HepG2 (cell line): ENCODE measurements around the gene GPR82. TPM values are rescaled to one million over a fixed set of nuclear protein-coding genes. Genes with fewer than 3 reads are reported as not detected.

Experiments used
- ATAC-seq: fragments of 200-7000 bp; cut with Tn5 transposase; 3 replicates; pipeline ENCODE4 v1.9.1; 2020; ENCODE audit warnings: mild to moderate bottlenecking, moderate library complexity
- BruUV-seq: library from RNA; stranded (reverse); fragments of 400-500 nt; replicated peaks from 2 replicates; lab custom pipeline; 2021; lab: Mats Ljungman, UMichigan
- CTCF ChIA-PET: fragments of 300-600 bp; formaldehyde crosslinking; extraction: SDS; loops from one replicate; lab custom pipeline; 2021; ENCODE audit warnings: low total read pairs, inconsistent platforms, low intra/inter-chr PET ratio; lab: Yijun Ruan, JAX
- POLR2A ChIA-PET: fragments of 350-600 bp; sonication (Branson Sonifier 250); formaldehyde crosslinking; loops from one replicate; lab custom pipeline; 2020; ENCODE audit warnings: antibody characterized with exemption, inconsistent platforms; lab: Yijun Ruan, JAX
- DNase-seq: peaks from one replicate; pipeline ENCODE4 v3.0.0-alpha.2; 2015; ENCODE audit warnings: low spot score
- FAIRE-seq: peaks from 3 replicates; lab custom pipeline; 2011; peaks lifted over from hg19 to GRCh38; lab: Jason Lieb, UNC
- H2AFZ ChIP-seq: one replicate; pipeline ENCODE4 v1.6.1; 2011; ENCODE audit warnings: low read length, inconsistent platforms
- H3K27ac ChIP-seq: fragments of 300-600 bp; 3 replicates; pipeline ENCODE4 v1.8.0; 2011; ENCODE audit warnings: mixed run types, mild to moderate bottlenecking, mixed read lengths, low read length, inconsistent platforms; ENCODE audit not compliant: insufficient read depth; ENCODE audit errors: extremely low read length
- H3K27me3 ChIP-seq, 2 experiments: fragments of 200-600 bp in 1 of 2; 2 replicates in 1 of 2; 3 replicates in 1 of 2; pipeline versions ENCODE4 v1.6.0 to v1.8.0; 2011; ENCODE audit warnings: low read length in 2 of 2, mild to moderate bottlenecking in 2 of 2, moderate library complexity in 2 of 2, inconsistent platforms in 1 of 2; ENCODE audit not compliant: insufficient read depth in 2 of 2, control insufficient read depth in 1 of 2
- H3K36me3 ChIP-seq, 2 experiments: fragments of 200-600 bp in 1 of 2; replicated peaks in 1 of 2; 2 replicates in 1 of 2; 3 replicates in 1 of 2; pipeline versions ENCODE4 v1.5.1 to v1.8.0; 2011; ENCODE audit warnings: low read length in 2 of 2, inconsistent platforms in 1 of 2; ENCODE audit not compliant: insufficient read depth in 2 of 2, control insufficient read depth in 1 of 2
- H3K4me1 ChIP-seq: 2 replicates; pipeline ENCODE4 v1.5.1; 2012; ENCODE audit warnings: low read length, inconsistent platforms; ENCODE audit not compliant: insufficient read depth
- H3K4me2 ChIP-seq: 2 replicates; pipeline ENCODE4 v1.6.0; 2011; ENCODE audit warnings: low read depth, low read length, inconsistent platforms
- H3K4me3 ChIP-seq, 3 experiments: fragments of 200-600 bp in 1 of 3; sonication (generic), shearing (Covaris generic) in 1 of 3; replicated peaks in 1 of 3; 2 replicates each; pipeline ENCODE4 v1.5.1; 2011 to 2016; ENCODE audit warnings: low read length in 3 of 3, inconsistent platforms in 2 of 3, low read depth in 2 of 3, mild to moderate bottlenecking in 2 of 3, control low read depth in 1 of 3, mixed read lengths in 1 of 3; ENCODE audit not compliant: insufficient read depth in 1 of 3
- H3K79me2 ChIP-seq: one replicate; pipeline ENCODE4 v1.6.1; 2011; ENCODE audit warnings: low read length, inconsistent platforms; ENCODE audit not compliant: insufficient read depth
- H3K9ac ChIP-seq: 2 replicates; pipeline ENCODE4 v1.6.0; 2011; ENCODE audit warnings: mild to moderate bottlenecking, low read depth, low read length, inconsistent platforms; ENCODE audit not compliant: insufficient read depth
- H3K9me3 ChIP-seq: 2 replicates; pipeline ENCODE4 v1.5.1; 2012; ENCODE audit warnings: mild to moderate bottlenecking, low read length
- H4K20me1 ChIP-seq: 2 replicates; pipeline ENCODE4 v1.6.0; 2011; ENCODE audit warnings: inconsistent platforms, mild to moderate bottlenecking, low read length, moderate library complexity; ENCODE audit not compliant: insufficient read depth
- AGO2 ChIP-seq: fragments of 200-400 bp; formaldehyde crosslinking; optimal IDR thresholded peaks from 2 replicates; pipeline ENCODE3; 2017; ENCODE audit warnings: mild to moderate bottlenecking, low read depth, low read length, moderate library complexity
- AHDC1 ChIP-seq: sonication (generic); formaldehyde crosslinking; IDR thresholded peaks from 2 replicates; pipeline ENCODE4 v1.5.1; 2020; ENCODE audit warnings: mild to moderate bottlenecking, missing genetic modification reagents, borderline replicate concordance
- FOXK2 ChIP-seq: fragments of 450-650 bp; IDR thresholded peaks from 2 replicates; pipeline ENCODE4 v1.6.1; 2016
- HMG20B ChIP-seq: conservative IDR thresholded peaks from 2 replicates; pipeline ENCODE4 v1.6.1; 2016; ENCODE audit warnings: missing genetic modification reagents, missing compliant biosample characterization
- HMGA1 ChIP-seq: sonication (generic); formaldehyde crosslinking; conservative IDR thresholded peaks from 2 replicates; pipeline ENCODE4 v1.4.0; 2020; ENCODE audit warnings: missing genetic modification reagents
- NR1H2 ChIP-seq: sonication (generic); formaldehyde crosslinking; IDR thresholded peaks from 2 replicates; pipeline ENCODE4 v1.8.1; 2022; ENCODE audit warnings: low read depth, missing genetic modification reagents, borderline replicate concordance
- SIN3B ChIP-seq: fragments of 150-350 bp; IDR thresholded peaks from 2 replicates; pipeline ENCODE4 v1.6.1; 2014; ENCODE audit warnings: low read length
- SRF ChIP-seq: IDR thresholded peaks from 2 replicates; pipeline ENCODE4 v1.6.1; 2011; ENCODE audit warnings: mild to moderate bottlenecking, low read depth, low read length, moderate library complexity
- ZNF337 ChIP-seq: sonication (generic); formaldehyde crosslinking; IDR thresholded peaks from 2 replicates; pipeline ENCODE4 v1.5.1; 2020; ENCODE audit warnings: missing genetic modification reagents, low read depth, mild to moderate bottlenecking, borderline replicate concordance
- WGBS: methylation state at CpG from one replicate; pipeline ENCODE4 v1.1.6; 2017; ENCODE audit warnings: low lambda C conversion rate; 5-methylcytosine and 5-hydroxymethylcytosine counted together
- in situ Hi-C: cut with HindIII; loops from 2 replicates; pipeline ENCODE4 v1.10.0; 2017; ENCODE audit warnings: low pct_unique_long_range_greater_than_20kb; ENCODE audit not compliant: extremely low pct_ligation_motif_present
- intact Hi-C: fragments of 100-400 bp; cut with micrococcal nuclease; formaldehyde crosslinking; loops from one replicate; pipeline ENCODE4 v1.10.0; 2022; ENCODE audit not compliant: unreplicated experiment
- polyA plus RNA-seq, 8 experiments: library from polyadenylated mRNA; depleted of rRNA in 3 of 8; stranded (reverse) in 7 of 8; unstranded in 1 of 8; fragments of >200 nt; fragmentation: Illumina TruSeq in 4 of 8; extraction: Trizol in 4 of 8; gene quantifications; 2 replicates each; pipeline versions ENCODE4 v1.2.1 to v1.2.3, GENCODE V29; 2011 to 2016; ENCODE audit warnings: low read depth in 4 of 8, missing spikeins in 1 of 8, mixed read lengths in 1 of 8; ENCODE audit not compliant: insufficient read depth in 1 of 8
- total RNA-seq, 5 experiments: library from RNA; depleted of rRNA; stranded (reverse); fragments of >200 nt; fragmentation: Illumina TruSeq; extraction: Trizol; gene quantifications; 2 replicates each; pipeline ENCODE4 v1.2.3, GENCODE V29; 2016; ENCODE audit warnings: low read depth in 1 of 5
- TF ChIP-seq, protein P1 (sequence below): IDR thresholded peaks from 2 replicates; pipeline ENCODE4 v1.6.1; 2016; ENCODE audit warnings: control low read depth
- TF ChIP-seq, protein P2 (sequence below): sonication (generic); formaldehyde crosslinking; IDR thresholded peaks from 2 replicates; pipeline ENCODE4 v1.8.0; 2022; ENCODE audit warnings: low read depth, missing genetic modification reagents

Gene GPR82
- total and polyA plus RNA-seq, 2 of the 13 experiments (the other 11 are each of a cell fraction or from before 2014, with no cell fraction given): not detected

GRCh38 chrX:41688156-41688555, 35.8 kb upstream of the GPR82 start (continued):
- TF ChIP-seq, protein P1, sequence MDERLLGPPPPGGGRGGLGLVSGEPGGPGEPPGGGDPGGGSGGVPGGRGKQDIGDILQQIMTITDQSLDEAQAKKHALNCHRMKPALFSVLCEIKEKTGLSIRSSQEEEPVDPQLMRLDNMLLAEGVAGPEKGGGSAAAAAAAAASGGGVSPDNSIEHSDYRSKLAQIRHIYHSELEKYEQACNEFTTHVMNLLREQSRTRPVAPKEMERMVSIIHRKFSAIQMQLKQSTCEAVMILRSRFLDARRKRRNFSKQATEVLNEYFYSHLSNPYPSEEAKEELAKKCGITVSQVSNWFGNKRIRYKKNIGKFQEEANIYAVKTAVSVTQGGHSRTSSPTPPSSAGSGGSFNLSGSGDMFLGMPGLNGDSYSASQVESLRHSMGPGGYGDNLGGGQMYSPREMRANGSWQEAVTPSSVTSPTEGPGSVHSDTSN (CRISPR knock-in tag): no peak
- TF ChIP-seq, protein P2, sequence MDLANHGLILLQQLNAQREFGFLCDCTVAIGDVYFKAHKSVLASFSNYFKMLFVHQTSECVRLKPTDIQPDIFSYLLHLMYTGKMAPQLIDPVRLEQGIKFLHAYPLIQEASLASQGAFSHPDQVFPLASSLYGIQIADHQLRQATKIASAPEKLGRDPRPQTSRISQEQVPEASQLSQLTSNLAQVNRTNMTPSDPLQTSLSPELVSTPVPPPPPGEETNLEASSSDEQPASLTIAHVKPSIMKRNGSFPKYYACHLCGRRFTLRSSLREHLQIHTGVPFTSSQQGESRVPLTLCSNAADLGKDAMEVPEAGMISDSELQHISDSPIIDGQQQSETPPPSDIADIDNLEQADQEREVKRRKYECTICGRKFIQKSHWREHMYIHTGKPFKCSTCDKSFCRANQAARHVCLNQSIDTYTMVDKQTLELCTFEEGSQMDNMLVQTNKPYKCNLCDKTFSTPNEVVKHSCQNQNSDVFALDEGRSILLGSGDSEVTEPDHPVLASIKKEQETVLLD: no peak
- TF ChIP-seq FOXK2: no peak

DNA sequence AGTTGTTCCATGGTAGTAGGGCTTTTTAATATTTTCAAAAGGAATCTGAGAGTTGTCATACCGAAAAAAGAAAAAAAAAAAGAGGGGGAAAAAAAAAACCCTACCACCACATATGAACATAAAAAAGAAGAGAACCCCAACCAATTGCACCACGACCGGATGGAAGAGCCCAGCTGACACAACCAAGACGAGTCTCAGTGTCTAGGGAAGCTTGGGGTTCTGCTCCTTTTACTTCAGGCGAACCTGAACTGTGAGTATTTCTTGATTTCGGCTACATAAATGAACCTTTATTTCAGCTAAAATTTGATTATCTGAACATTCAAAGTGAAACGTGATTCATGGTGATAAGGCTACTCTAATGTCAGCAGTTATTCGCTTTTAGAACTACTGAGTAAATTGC, 35.1 kb upstream of the GPR82 start, which contains the start of gene GPR34:
Gene GPR34, plus strand, starts transcription at position 139 of the 400 bp plus-strand sequence. CDS start 6,661 bp downstream, outside the sequence.
- Histone ChIP-seq H3K36me3 (no peaks in the 10 kb centered on the region), H3K9ac (no peak within 1 kb of the TSS), H3K4me1 (no peaks in the 10 kb centered on the region), H3K27ac (no peak within 1 kb of the TSS), H3K4me2 (no peak within 1 kb of the TSS), H4K20me1 (no peaks in the 10 kb centered on the region), H3K4me3 (no peak within 1 kb of the TSS), H3K9me3 (no peaks in the 10 kb centered on the region), H3K79me2 (no peaks in the 10 kb centered on the region), H3K27me3 (no peaks in the 10 kb centered on the region), H2AFZ (no peak within 1 kb of the TSS)
- ChIA-PET POLR2A (no interaction called here), CTCF (no interaction called here)
- no TSS peak for BruUV-seq
- FAIRE-seq: no peak
- TF ChIP-seq HMG20B (no peak), SIN3B (no peak), AHDC1 (no peak), AGO2 (no peak), NR1H2 (CRISPR knock-in tag) (no peak), HMGA1 (CRISPR knock-in tag) (no peak), SRF (no peak), ZNF337 (CRISPR knock-in tag) (no peak)
- no peak for ATAC-seq
- WGBS: 96% methylated on average over 8 of the region's 8 CpGs
- DNase-seq: no peak
- intact Hi-C loops (no loop called here), in situ Hi-C loops (no loop called here)
